ENCODE results near the gene ZNF202. TPM values are rescaled to one million over a fixed set of nuclear protein-coding genes. Genes with fewer than 3 reads are reported as not detected.

ZNF202 gene
- total and polyA plus RNA-seq, 2 of the 13 experiments (the other 11 are each of a cell fraction or from before 2014, with no cell fraction given) = 7.7 to 7.9 TPM

DNA sequence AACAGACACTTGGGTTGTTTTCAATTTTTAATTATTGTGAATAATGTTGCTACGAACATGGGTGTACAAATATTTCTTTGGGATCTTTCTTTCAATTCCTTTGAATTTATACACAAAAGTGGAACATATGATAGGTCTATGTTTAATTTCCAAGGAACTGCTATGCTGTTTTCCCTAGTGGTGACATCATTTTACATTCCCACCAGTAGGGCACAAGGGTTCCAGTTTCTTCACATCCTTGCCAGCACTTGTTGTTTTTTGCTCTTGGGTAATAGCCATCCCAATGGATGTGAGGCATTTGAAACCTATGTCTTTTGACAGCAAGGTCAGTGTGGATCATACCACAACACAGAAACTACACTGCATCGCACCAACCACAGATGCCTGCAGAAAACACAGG, 45.3 kb downstream of the ZNF202 start:
- CTCF ChIA-PET (ENCODE audit: low intra/inter-chr PET ratio, low total read pairs) = no interaction called here
- ATAC-seq = no peak
- H4K20me1 ChIP-seq (ENCODE audit: insufficient read depth, low read length) = no peaks in the 10 kb centered on the region
- H3K4me1 ChIP-seq (ENCODE audit: insufficient read depth, low read length) = no peaks in the 10 kb centered on the region
- intact Hi-C loops (cut with micrococcal nuclease; ENCODE audit: unreplicated experiment) = no loop called here
- peaks cover 0 to 6% of the 10 kb centered on the region in 2 experiments; a peak in 1 of 5 replicates for H3K27me3 ChIP-seq (ENCODE audit: control insufficient read depth in 1 of 2, insufficient read depth in 2 of 2, low read length in 2 of 2)
- no peaks in the 10 kb centered on the region for H3K9me3 ChIP-seq (ENCODE audit: low read length)
- POLR2A ChIA-PET = no interaction called here
- no peak overlapping the region for H2AFZ ChIP-seq (ENCODE audit: low read length)
- in situ Hi-C loops (cut with HindIII; ENCODE audit: extremely low pct_ligation_motif_present, low pct_unique_long_range_greater_than_20kb) = no loop called here
- no peak for DNase-seq (ENCODE audit: low spot score)
- WGBS (ENCODE audit: low lambda C conversion rate) = 25% methylated on average over 2 of the region's 2 CpGs
- no peak for FAIRE-seq
- H3K27ac ChIP-seq (ENCODE audit: extremely low read length, insufficient read depth, low read length) = no peak overlapping the region
- no peak overlapping the region for H3K9ac ChIP-seq (ENCODE audit: insufficient read depth, low read depth, low read length)
- no peaks in the 10 kb centered on the region for H3K36me3 ChIP-seq (replicated peaks in 1 of 2; ENCODE audit: control insufficient read depth in 1 of 2, insufficient read depth in 2 of 2, low read length in 2 of 2)
- no peaks in the 10 kb centered on the region for H3K79me2 ChIP-seq (ENCODE audit: insufficient read depth, low read length)
- TF ChIP-seq ATF7 (IDR thresholded peaks at IDR 0.05) = 0 out of 2 replicates have a peak, but pooled peaks have one; percentile 8
- TF ChIP-seq ATF7 (CRISPR knock-in tag; IDR thresholded peaks at IDR 0.05) = no peak
- no peak for TF ChIP-seq SRY (CRISPR knock-in tag; IDR thresholded peaks at IDR 0.05)
- TF ChIP-seq KAT8 (CRISPR knock-in tag; IDR thresholded peaks at IDR 0.05) = no peak
- H3K4me2 ChIP-seq (ENCODE audit: low read depth, low read length) = no peak overlapping the region
- H3K4me3 ChIP-seq (replicated peaks in 1 of 3; ENCODE audit: insufficient read depth in 1 of 3, low read depth in 2 of 3, low read length in 3 of 3) = no peak overlapping the region
- no TSS peak for BruUV-seq (replicated peaks)

DNA sequence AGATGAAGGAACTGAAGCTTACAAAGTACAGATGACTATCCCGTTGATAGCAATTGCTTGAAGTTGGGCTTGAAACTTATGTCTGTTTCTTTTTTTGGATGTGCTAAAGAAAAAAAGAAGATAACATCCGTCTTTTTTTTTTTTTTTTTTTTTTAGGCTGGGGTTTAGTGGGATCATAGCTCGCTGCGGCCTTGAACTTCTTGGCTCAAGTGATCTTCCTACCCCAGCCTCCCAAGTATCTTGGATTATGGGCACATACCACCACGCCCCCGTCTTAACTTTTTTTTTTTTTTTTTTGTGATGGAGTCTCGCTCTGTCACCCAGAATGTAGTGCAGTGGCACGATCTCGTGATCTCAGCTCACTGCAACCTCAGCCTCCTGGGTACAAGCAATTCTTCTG, 46.2 kb downstream of the ZNF202 start:
- peaks cover 0 to 9% of the 10 kb centered on the region in 2 experiments; a peak in 1 of 5 replicates for H3K27me3 ChIP-seq (ENCODE audit: control insufficient read depth in 1 of 2, insufficient read depth in 2 of 2, low read length in 2 of 2)
- ATAC-seq (no peak), DNase-seq (ENCODE audit: low spot score) (no peak), FAIRE-seq (no peak)
- no peak overlapping the region for H3K4me3 ChIP-seq (replicated peaks in 1 of 3; ENCODE audit: insufficient read depth in 1 of 3, low read depth in 2 of 3, low read length in 3 of 3)
- H3K4me1 ChIP-seq (ENCODE audit: insufficient read depth, low read length) = no peaks in the 10 kb centered on the region
- BruUV-seq (replicated peaks) = no TSS peak
- POLR2A ChIA-PET = no interaction called here
- CTCF ChIA-PET (ENCODE audit: low intra/inter-chr PET ratio, low total read pairs) = no interaction called here
- H3K27ac ChIP-seq (ENCODE audit: extremely low read length, insufficient read depth, low read length) = no peak overlapping the region
- WGBS (ENCODE audit: low lambda C conversion rate) = 31% methylated on average over 9 of the region's 9 CpGs
- in situ Hi-C loops (cut with HindIII; ENCODE audit: extremely low pct_ligation_motif_present, low pct_unique_long_range_greater_than_20kb) (no loop called here), intact Hi-C loops (cut with micrococcal nuclease; ENCODE audit: unreplicated experiment) (no loop called here)
- H3K4me2 ChIP-seq (ENCODE audit: low read depth, low read length) = no peak overlapping the region
- H3K9ac ChIP-seq (ENCODE audit: insufficient read depth, low read depth, low read length) = no peak overlapping the region
- TF ChIP-seq ZNF879 (CRISPR knock-in tag; IDR thresholded peaks at IDR 0.05) (no peak), CENPX (CRISPR knock-in tag; IDR thresholded peaks at IDR 0.05) (no peak), ZSCAN22 (CRISPR knock-in tag; IDR thresholded peaks at IDR 0.05) (no peak), ZNF891 (CRISPR knock-in tag; IDR thresholded peaks at IDR 0.05) (no peak), MXI1 (IDR thresholded peaks at IDR 0.05; ENCODE audit: borderline replicate concordance, low read depth, low read length) (no peak), PAX8 (CRISPR knock-in tag; IDR thresholded peaks at IDR 0.05; ENCODE audit: borderline replicate concordance) (no peak), YEATS4 (CRISPR knock-in tag; IDR thresholded peaks at IDR 0.05; ENCODE audit: borderline replicate concordance) (no peak), ARNTL (CRISPR knock-in tag; IDR thresholded peaks at IDR 0.05) (no peak), SMC3 (IDR thresholded peaks at IDR 0.05; ENCODE audit: low read length) (no peak)
- TF ChIP-seq, protein P1, sequence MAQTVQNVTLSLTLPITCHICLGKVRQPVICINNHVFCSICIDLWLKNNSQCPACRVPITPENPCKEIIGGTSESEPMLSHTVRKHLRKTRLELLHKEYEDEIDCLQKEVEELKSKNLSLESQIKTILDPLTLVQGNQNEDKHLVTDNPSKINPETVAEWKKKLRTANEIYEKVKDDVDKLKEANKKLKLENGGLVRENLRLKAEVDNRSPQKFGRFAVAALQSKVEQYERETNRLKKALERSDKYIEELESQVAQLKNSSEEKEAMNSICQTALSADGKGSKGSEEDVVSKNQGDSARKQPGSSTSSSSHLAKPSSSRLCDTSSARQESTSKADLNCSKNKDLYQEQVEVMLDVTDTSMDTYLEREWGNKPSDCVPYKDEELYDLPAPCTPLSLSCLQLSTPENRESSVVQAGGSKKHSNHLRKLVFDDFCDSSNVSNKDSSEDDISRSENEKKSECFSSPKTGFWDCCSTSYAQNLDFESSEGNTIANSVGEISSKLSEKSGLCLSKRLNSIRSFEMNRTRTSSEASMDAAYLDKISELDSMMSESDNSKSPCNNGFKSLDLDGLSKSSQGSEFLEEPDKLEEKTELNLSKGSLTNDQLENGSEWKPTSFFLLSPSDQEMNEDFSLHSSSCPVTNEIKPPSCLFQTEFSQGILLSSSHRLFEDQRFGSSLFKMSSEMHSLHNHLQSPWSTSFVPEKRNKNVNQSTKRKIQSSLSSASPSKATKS (CRISPR knock-in tag; IDR thresholded peaks at IDR 0.05) = no peak
- TF ChIP-seq, protein P2, sequence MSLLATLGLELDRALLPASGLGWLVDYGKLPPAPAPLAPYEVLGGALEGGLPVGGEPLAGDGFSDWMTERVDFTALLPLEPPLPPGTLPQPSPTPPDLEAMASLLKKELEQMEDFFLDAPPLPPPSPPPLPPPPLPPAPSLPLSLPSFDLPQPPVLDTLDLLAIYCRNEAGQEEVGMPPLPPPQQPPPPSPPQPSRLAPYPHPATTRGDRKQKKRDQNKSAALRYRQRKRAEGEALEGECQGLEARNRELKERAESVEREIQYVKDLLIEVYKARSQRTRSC (CRISPR knock-in tag; IDR thresholded peaks at IDR 0.05; ENCODE audit: low read depth) = no peak
- H3K79me2 ChIP-seq (ENCODE audit: insufficient read depth, low read length) = no peaks in the 10 kb centered on the region
- no peaks in the 10 kb centered on the region for H3K9me3 ChIP-seq (ENCODE audit: low read length)
- H4K20me1 ChIP-seq (ENCODE audit: insufficient read depth, low read length) = no peaks in the 10 kb centered on the region
- H3K36me3 ChIP-seq (replicated peaks in 1 of 2; ENCODE audit: control insufficient read depth in 1 of 2, insufficient read depth in 2 of 2, low read length in 2 of 2) = no peaks in the 10 kb centered on the region
- no peak overlapping the region for H2AFZ ChIP-seq (ENCODE audit: low read length)
